GM21529 (cell line): ENCODE results near the gene DACH1.
"Not testable (repeated sequence)": the region's sequence is repeated elsewhere in the genome, so short reads cannot be mapped to it uniquely, and the experiment has no call there.

Source experiments
- ATAC-seq: cut with Tn5 transposase; IDR thresholded peaks from one replicate; pipeline ENCODE4 v1.9.1; 2021; ENCODE audit not compliant: unreplicated experiment

Gene DACH1

DNA sequence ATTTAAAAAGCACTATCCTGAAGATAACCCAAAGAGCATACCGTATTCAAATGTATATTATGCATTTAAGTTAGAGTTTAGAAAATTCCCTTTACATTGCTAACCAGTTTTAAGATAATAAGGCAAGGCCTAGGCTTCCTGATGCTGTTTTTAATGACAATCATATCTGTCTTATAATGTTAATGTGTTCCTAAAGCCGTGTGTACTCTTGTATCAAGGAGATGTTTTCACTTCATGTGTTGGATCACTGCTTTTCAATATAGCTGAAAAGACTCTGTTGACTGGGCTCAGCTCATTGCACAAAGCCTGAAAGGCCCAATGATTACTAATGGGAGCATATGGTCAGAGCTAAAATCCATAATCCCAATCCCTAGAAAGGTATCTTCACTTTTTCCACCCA lies 81.6 kb downstream of the DACH1 start:
- ATAC-seq: no peak

DNA sequence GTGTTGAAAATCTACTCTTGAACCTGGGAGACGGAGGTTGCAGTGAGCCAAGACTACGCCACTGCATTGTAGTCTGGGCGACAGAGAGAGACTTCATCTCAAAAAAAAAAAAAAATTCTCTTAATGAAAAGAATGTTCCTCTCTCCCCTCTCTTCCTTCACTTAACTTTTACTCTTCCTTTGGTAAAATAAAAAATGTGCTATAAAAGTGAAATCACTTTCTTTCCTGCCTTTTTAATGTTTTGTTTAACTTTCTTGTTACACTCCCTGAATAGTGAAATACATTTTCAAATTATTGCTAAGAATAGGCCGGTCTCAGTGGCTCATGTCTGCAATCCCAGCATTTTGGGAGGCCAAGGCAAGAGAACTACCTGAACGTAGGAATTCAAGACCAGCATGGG lies 86.5 kb downstream of the DACH1 start:
- no peak for ATAC-seq

DNA sequence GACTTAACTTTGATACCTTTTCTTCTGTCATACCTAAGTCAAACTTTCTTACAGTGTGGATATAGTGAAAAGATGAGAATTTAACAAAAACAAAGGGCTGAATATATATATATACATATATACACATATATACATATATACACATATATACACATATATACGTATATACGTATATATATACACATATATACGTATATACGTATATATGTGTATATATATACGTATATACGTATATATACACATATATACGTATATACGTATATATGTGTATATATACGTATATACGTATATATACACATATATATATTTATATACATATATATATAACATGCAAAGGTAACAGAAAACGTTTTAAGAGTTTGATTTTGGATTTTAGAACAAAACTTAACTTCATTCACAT lies 88.0 kb downstream of the DACH1 start:
- not testable (repeated sequence) for ATAC-seq

DNA sequence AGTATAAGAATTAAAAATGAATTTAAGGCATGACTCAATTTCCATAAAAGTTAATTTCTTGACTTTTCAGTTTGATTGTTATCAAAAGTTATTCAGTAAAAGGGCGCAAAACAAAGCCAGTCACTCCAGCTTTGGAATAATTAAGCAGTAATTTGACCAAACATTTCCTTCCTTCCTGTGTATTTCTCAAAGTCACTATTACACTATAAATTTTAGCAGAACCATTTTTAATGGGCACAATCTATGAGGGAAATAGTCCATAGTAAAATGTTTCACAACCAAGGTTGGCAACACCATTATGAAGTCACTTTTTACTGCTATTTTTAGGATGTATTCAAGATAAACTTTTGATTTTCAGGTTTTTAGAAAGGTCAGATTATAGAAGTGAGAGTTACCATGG lies 91.0 kb downstream of the DACH1 start:
- ATAC-seq: no peak

DNA sequence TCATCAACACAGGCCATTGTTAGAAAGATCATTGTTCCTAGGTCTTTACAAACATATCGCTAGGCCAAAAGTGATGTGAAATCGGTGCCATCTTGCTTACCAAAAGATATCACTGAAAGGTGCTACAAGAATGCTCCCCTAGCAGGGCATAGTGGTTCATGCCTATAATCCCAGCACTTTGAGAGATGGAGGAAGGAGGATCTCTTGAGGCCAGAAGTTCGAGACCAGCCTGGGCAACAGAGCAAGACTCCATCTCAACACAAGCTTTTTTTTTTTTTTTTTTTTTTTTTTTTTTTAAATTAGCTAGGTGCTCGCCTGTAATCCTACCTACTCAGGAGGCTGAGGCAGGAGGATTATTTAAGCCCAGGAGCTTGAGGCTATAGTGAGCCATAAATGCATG lies 92.1 kb downstream of the DACH1 start:
- no peak for ATAC-seq

DNA sequence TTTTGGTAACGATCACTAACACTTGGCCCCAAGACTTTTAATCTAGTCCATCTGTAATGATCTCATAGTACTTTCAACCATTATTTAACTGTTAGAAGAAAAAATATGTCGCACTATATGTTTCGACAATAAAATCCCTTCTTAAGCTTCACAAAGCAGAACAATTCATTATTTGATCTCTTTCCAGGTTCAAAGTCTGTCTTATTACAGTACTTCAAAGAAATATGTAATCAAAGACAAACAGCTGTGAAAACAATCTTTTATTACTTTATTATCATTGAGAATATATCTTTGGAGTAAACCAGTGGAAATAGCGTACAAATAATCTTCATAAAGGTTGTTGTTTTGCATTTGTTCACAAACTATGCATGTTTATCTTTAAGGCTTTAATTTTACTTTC lies 93.5 kb downstream of the DACH1 start:
- no peak for ATAC-seq

DNA sequence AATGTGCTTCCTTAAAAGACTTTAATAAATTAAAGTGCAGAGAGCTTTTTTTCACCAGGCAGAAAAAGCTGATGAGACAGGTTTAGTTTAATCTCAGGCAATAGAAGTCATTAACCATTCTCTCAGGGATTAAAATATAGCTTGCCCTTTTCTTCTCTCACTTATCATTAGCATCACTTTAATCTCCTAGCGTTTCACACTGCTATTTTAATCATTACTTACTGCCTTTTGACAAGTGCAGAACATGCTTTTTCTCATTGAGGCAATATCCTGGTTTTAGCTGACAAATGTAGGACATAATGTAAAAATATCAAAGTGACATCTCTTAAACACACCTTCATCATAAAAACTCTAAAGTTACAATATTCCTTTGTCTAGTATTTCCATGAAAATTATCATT lies 94.6 kb downstream of the DACH1 start:
- ATAC-seq: no peak

DNA sequence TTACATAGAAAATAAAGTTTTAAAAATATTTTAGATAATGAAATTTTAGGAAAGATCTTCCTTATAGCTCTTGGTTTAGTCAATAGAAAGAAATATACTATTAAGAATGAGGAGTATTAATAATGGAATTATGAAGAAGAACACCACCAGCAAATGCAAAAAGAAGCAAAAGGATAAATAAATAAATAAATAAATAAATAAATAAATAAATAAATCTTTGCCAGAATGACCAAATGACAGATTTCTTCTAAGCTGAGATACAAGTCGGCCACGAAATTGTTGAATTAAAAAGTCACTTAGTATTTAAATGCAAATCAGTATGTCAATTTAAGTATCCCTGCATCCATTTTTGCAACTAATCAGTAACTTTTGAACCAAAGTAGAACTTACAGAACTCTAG lies 95.9 kb downstream of the DACH1 start:
- no peak for ATAC-seq

DNA sequence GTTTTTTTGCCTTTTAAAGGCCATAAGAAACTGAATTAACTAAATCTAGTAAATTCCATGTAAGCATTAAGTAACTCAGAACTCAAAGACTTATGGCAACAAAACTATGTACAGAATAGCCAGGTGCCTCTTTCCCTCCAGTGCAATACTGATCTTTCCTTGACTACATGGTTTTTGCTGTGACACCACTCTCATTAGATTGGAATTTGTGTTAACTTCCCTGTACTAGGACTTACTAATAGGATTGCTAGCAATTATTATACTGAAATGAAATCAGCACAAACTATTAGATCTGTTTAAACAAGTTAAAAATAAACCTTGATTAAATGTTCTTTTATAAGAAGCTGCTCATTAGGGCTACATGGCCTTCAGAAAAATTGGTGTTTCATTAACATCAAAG lies 96.3 kb downstream of the DACH1 start:
- ATAC-seq: no peak

DNA sequence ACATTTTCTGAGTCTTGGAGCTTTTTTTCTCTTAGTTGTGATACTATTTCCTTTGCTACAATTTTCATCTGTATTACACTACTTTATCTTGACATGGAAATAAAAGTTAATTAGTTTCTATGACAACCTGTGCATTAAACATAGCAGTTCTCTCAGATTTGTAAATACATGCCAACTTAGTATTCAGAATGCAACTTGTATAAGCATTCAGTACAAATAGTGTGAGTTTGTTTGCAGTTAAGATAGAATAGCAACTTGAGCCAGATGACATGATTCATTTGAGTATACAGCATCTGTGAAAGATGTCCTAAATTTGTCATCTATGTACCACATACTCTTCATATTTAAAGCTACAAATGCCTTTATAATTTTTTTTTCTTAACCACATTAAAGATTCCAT lies 98.1 kb downstream of the DACH1 start:
- no peak for ATAC-seq

DNA sequence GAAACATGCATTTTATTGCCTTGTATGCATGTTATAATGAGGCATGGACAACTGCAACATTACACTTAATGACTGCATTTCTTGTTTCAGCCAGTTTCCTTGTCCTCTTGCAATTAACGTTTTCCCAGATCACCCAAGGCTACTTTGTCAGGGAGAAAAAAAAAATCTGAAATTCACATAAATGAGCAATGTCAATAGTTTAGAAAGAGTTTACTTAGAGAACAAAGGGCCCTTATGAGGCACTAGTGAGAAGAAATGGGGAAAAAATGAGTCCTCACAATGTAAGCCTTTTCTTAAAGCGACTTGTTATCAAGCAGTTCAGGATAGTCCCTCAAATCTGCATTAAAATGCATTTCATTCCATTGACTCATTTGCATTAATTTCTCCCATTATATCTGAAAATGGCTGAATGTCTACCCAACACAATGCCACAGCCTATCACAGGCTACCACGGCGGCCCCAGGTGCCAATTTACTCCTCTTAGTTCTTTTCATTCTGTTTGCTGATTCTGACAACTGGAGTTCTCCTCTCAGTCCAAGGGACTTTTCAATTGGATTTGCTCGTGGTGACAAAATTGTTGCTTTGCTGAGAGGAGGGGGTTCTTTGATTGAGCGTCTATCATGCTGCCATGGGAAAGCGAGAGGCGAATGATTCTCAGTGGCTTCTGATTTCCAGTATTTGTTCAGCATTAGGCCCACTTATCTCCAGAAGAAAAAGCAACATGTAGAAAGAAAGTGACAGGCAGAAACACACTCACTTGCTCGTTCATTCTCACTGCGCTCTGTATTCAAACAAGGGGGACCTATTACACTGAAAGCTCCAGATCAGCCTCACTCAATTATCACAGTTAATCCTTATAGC lies 107.1 kb downstream of the DACH1 start:
- ATAC-seq: no peak

DNA sequence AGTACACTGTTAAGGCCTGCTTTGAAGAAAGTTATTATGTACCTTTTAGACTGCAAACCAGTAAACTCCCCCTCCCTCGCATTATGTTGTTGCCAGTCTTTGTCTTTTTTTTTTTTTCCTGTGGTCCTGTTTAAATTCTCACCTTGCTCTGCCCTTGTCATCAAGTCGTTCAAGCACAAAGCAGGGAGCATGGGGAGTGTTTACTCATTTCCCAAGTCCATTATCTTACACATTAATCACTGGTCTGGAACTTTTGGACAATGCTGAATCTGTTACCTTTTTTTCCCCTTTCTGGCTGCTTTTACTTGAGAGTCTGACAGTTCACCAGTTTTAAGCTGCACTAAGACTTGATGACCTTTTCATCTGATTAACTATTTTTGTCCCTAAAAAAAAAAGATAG lies 108.2 kb downstream of the DACH1 start:
- ATAC-seq: no peak

DNA sequence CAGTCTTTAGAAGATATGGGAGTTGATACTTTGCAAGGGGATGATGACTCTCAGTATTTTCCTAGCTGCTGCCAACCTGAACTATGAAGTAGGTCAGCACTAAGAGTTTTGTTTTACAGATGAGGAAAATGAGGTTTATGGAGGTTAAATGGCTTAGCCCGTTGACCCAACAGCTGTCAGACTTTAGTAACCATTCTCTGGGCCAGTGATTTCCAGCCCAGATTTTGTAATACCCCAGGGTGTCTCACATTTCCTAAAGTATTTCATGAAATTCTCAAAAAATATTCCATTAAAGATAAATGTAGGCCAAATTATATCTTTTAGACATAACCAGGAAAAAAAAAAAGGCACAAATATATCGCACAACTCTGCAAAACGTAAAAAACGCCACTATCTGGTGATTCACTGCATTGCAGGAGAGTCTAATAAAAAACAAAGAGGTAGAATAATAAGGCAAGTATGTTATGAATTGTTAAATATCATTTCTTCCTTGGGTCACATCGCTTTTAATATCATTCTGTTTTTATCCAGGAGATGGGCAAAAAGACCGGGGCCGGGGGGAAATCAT lies 112.5 kb downstream of the DACH1 start:
- ATAC-seq: no peak

DNA sequence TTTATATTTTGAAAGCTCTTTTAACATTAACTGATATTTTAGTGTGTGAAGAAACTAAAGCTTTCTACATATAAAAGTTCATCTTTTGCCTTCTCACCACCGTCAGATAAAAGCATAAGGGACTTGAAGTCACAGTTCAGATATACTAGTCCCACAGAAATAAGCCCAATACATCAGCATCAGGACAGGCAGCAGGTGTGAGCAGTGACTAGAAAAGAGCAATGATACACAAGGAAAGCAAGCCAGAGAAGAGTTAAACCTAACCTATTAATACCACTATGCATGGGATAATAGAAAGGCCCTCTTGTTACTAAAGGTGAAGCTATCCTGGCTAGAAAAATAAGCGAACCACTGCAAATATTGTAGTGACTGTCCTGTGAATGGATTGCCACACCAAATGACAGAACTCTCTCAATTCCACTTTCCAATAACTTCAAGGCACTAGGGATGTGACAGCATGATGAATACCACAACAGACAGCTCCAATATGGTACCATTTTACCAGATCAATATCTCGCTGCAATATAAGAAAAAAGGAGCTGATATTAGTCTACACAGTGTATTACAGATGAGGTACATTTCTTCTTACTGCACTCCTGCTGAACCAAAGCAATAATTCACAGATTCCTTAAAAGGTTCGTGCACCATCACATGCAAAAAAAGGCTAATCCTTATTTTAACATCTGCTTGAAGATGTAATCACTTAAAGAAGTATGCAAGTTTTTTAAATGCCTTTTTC lies 114.1 kb downstream of the DACH1 start:
- ATAC-seq: no peak

DNA sequence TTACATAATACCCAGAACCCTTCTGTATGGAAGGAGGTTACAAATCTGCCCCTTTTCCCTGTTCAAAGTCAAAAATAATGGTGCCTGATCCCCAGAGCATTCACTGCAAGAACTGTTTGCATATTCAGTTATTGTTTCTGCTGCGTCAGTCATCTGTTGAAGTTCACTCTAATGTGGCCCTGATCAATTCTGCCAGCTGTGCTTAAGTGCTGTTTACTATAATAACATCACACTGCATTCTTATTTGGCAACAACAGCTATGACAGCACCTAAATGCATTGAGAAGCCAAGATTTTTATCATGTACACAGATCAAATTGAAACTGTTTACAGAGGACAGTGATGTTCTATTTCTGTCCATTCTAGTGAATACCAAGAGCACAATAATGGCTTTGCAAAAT lies 115.9 kb downstream of the DACH1 start:
- ATAC-seq: no peak

DNA sequence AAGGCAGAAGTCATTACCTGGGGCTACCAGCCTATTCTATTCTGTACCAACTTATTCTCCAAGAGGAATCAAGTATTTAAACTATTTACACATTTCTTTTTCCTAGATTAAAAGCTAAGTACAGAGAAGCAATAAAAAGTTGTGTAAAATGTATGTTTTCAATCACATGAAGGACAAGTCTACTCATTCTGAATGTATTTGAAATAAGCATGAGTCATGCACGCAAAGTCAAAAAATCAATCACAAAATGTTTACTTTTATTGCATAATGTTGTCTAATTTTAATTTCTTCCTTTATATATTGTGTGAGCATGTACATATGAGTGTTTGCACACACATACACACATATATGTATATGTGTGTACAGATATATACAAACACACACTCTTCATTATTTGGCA lies 136.7 kb downstream of the DACH1 start:
- ATAC-seq: no peak

DNA sequence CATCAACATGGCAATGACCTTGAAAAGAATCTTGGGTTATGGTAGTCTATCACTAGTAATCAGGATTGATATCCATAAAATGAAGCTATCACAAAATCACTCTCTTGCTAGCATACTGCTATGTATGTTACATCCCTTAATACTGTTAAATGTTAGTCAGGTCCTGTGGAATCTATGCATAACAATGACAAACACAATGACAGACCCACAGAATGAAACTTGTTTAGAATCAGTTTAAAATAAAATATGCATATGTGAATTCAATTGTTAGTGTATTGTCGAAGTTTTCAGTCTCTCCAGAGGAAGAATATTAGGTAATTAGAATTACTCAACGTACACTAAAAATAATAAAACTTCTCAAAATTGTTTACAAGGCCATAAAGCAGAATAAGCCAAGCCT lies 137.6 kb downstream of the DACH1 start:
- no peak for ATAC-seq

DNA sequence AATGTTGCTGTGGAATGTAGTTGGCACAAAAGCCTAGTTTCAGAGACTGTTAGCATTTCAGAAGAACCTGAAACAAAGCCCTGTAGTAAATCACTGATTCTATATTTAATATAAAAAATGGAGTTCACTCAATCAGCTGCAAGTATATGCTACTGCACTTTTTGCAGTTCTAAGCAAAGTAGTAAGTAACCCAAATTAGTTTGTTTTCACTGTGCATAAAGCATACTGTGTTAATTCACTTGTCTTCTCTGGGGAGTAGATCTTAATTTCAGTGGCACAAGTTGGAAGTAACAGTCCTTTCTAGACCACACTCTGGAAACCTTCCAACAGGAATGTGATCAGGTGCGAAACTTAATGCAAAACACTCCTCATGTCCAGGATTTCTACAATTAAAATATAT lies 139.3 kb downstream of the DACH1 start:
- no peak for ATAC-seq

DNA sequence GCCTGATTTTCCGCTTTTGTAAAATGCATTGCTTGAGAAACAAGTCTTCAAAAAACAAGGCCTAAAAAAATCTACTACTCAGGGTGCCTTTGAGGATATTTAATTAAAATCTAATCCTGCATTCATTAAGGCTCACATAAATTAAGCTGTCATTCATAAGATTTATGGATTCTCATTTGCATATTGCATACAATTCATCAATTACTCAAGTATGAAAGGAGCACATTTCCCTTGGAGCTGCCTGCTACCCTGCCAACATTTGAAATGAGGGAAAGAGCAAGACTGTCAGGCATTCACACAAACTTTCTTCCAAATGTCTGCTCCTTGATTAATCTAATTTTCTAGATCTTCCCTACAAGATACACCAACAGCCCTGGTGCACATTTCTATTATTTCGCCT lies 140.0 kb downstream of the DACH1 start:
- ATAC-seq: no peak

DNA sequence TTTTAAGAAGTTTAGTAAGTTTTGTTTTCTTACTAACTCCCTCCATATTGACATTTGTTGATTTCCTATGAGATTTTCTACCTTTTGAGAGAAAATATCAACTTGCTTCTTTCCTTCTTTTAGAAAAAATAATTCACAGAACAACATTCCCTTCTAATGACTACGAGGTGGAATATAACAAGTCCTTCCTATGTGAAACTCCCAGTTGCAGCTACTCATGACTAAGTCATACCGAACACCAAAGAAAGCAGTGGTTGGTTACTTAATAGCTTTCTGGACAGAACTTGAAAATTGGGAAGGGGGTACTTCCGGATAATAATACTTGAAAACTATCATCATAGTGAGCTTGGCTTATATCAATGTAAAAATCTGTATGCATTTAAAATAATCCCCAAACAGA lies 144.8 kb downstream of the DACH1 start:
- no peak for ATAC-seq

DNA sequence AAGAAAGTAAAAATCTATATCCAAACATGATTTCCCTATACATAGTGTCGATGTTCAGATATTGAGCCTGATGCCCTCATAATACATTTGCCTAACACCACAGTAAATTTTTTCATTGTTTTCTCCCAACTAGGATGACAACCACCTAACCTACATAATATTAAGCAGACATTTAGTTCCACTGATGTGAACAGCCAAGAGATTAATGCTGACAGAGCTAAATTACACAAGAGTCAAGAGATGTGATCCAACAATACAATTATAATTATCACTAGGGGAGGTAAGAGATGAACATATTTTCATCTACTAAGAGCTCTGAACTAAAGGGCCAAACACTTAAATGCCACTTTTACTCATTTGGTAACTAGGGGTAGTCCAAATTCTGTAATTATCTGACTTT lies 145.9 kb downstream of the DACH1 start:
- no peak for ATAC-seq

DNA sequence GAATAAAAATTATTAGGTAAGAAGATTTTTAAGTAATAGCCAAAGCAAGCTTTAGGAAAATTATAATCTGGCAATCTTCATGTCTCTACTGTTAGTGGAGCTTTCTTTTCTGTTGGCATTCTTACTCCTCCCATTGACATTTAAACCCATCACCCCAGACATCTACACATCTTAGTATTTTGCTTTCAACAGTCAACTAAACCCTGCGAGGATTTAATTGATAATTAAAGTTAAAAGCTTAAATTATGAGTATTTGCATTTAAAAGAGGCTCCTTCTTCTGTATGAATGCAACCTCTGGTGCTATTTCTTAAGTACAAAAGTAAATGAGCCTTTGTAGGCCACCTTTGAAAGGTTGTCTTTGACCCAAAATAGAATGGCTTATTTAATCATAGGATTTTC lies 148.1 kb downstream of the DACH1 start:
- no peak for ATAC-seq
